Body of pancreas (tissue), 4 donors: ENCODE measurements around the gene SSNA1.

Source experiments
- CTCF ChIP-seq, 7 experiments: fragments of 450-650 bp in 4 of 7; fragments of 200-600 bp in 3 of 7; sonication (generic) in 3 of 7; IDR thresholded peaks; one replicate each; pipeline ENCODE4 v1.5.1; 2016 to 2019; ENCODE audit warnings: antibody characterized with exemption in 7 of 7
- POLR2A ChIP-seq, 3 donors: fragments of 450-650 bp; IDR thresholded peaks; one replicate each; pipeline ENCODE4 v1.6.1; 2016; ENCODE audit warnings: antibody characterized with exemption in 3 of 3, mild to moderate bottlenecking in 2 of 3

GRCh38 chr9:137149942-137150616, 38.4 kb upstream of the SSNA1 start:
- TF ChIP-seq CTCF (IDR thresholded peaks at IDR 0.05) (no peak), POLR2A (IDR thresholded peaks at IDR 0.05) (no peak)
